ENCODE data around the gene NEDD9. TPM values are rescaled to one million over a fixed set of nuclear protein-coding genes. Genes with fewer than 3 reads are reported as not detected.

Gene NEDD9
- polyA plus RNA-seq, 1 donor, result 12.9 TPM

GRCh38 chr6:11192167-11192566, 40.3 kb downstream of the NEDD9 start:
- DNase-seq, result no peak
- H3K4me3 ChIP-seq (ENCODE audit: low read length), result no peak overlapping the region
- no peaks in the 10 kb centered on the region for H3K9me3 ChIP-seq (ENCODE audit: control insufficient read depth, low read depth, low read length)
- no peak overlapping the region for H3K27ac ChIP-seq (ENCODE audit: low read length)
- WGBS (ENCODE audit: insufficient coverage, low lambda C conversion rate), result no CpG with 5 or more reads among the region's 5 CpGs
- no peaks in the 10 kb centered on the region for H3K4me1 ChIP-seq (ENCODE audit: control insufficient read depth, insufficient read depth, low read length)
- H3K36me3 ChIP-seq (ENCODE audit: control insufficient read depth, insufficient read depth, low read length), result peaks cover 54% of the 10 kb centered on the region
- H3K27me3 ChIP-seq (ENCODE audit: control insufficient read depth, insufficient read depth, low read length), result no peaks in the 10 kb centered on the region

DNA sequence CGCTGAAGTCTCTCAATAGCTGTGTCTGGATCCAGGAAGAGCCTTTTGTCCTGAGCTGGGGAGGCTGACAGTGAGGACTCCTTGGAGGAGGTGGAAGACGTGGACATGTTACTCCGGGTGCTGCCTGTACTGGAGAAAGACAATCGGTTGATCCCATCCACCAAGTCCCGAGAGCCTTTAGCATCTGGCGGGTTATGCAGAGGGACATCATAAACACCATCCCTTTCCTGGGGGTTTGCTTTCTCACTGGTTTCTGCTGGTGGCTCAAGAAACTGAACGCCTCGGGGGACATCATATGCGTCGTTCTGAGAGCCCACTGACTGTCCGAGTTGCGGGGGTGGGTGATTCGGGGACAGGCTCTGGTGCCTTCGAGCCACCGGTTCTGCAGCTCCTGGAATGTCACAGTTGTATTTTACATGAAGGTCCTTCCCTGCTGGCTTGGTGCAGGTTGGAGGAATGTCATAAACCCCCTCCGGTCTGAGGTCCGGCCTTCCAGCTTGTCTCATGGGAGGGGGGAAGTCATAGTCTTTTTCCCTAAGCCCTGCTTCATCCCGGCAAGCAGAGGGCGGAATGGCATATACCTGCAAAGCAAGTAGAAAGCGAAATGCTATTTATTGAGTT, 41.7 kb downstream of the NEDD9 start:
- peaks cover 57% of the 10 kb centered on the region for H3K36me3 ChIP-seq (ENCODE audit: control insufficient read depth, insufficient read depth, low read length)
- no peaks in the 10 kb centered on the region for H3K9me3 ChIP-seq (ENCODE audit: control insufficient read depth, low read depth, low read length)
- no peak overlapping the region for H3K4me3 ChIP-seq (ENCODE audit: low read length)
- DNase-seq, result no peak
- no peaks in the 10 kb centered on the region for H3K27me3 ChIP-seq (ENCODE audit: control insufficient read depth, insufficient read depth, low read length)
- WGBS (ENCODE audit: insufficient coverage, low lambda C conversion rate), result no CpG with 5 or more reads among the region's 20 CpGs
- H3K27ac ChIP-seq (ENCODE audit: low read length), result no peak overlapping the region
- no peaks in the 10 kb centered on the region for H3K4me1 ChIP-seq (ENCODE audit: control insufficient read depth, insufficient read depth, low read length)

DNA sequence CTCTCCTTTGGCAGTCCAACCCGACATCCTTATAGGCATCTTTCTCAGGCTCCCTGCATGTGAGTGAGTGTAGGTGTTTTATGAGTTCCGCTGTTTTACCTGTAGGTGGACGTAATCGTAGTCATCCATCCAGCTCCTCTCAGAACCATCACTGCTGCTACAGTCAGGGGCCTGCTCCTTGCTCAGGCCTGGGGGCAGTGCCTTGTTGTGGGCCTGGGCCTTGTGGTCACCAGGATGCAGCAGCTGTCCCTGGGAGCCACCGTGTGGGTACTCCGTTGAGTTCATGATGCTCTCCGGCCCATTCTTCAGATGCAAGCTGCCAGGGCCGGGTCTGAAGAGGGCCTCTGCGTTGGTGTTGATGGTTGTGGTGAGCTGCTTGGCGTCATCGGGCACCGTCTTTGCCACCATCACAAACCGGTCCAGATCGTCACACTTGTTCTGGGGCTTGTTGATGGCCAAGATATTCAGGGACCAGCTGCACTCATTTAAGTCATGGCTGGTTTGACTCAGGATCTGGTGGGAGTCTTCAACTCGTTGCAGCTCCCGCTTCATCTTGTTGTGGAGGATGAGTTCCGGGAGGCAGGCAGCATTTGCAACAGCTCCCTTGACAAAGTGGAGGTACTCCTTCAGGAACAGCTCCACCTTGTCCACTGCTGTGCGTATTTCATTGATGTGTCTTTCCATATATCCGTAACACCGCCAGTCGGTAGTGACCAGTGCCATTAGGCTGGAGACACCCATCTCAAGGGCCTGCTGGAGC, 42.4 kb downstream of the NEDD9 start:
- Histone ChIP-seq H3K4me1 (ENCODE audit: control insufficient read depth, insufficient read depth, low read length) (no peaks in the 10 kb centered on the region), H3K9me3 (ENCODE audit: control insufficient read depth, low read depth, low read length) (no peaks in the 10 kb centered on the region), H3K36me3 (ENCODE audit: control insufficient read depth, insufficient read depth, low read length) (peaks cover 64% of the 10 kb centered on the region), H3K27me3 (ENCODE audit: control insufficient read depth, insufficient read depth, low read length) (no peaks in the 10 kb centered on the region), H3K4me3 (ENCODE audit: low read length) (no peak overlapping the region), H3K27ac (ENCODE audit: low read length) (no peak overlapping the region)
- no CpG with 5 or more reads among the region's 21 CpGs for WGBS (ENCODE audit: insufficient coverage, low lambda C conversion rate)
- DNase-seq, result no peak

- Histone ChIP-seq H3K4me3 (ENCODE audit: low read length) (no peak overlapping the region), H3K9me3 (ENCODE audit: control insufficient read depth, low read depth, low read length) (no peaks in the 10 kb centered on the region), H3K4me1 (ENCODE audit: control insufficient read depth, insufficient read depth, low read length) (no peaks in the 10 kb centered on the region), H3K27ac (ENCODE audit: low read length) (peak overlapping the region; percentile 53), H3K36me3 (ENCODE audit: control insufficient read depth, insufficient read depth, low read length) (peaks cover 72% of the 10 kb centered on the region), H3K27me3 (ENCODE audit: control insufficient read depth, insufficient read depth, low read length) (no peaks in the 10 kb centered on the region)
- DNase-seq, result peak; percentile 40 to 69
- no CpG with 5 or more reads among the region's 5 CpGs for WGBS (ENCODE audit: insufficient coverage, low lambda C conversion rate)
Measured at GRCh38 chr6:11188161-11188915, 44.1 kb downstream of the NEDD9 start.

GRCh38 chr6:11187301-11187700, 45.2 kb downstream of the NEDD9 start:
- 90% methylated on average over 2 of the region's 6 CpGs for WGBS (ENCODE audit: insufficient coverage, low lambda C conversion rate)
- DNase-seq, result no peak

DNA sequence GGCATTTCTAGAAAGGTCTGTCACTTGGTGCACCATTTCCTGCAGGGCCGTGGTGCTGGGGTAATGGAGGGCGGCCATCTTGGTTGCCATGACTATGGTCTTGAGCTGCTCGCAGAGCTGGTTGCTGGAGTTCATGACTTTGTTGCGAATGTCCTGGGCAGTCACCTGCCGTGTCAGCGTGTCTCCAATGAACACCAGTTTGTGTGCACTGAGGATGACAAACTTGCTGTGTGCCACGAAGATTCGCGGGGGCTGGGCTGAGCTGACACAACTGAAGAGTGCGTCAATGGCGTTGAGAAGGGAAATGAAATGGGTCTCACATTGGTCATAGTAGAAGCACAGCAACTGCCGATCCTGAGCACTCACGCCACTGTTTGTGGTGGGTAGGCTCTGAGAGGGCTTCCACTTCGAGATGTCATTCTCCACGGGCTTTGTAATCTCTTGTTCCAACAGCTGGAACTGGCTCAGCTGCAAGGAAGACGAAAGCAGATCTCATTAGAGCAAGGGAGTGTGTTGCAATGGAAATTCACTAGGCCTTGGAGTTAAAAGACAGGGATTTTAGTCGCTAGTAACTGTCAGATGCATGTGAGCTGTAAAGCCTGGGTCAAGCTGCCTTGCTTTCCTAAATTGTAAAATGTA, 47.1 kb downstream of the NEDD9 start:
- H3K9me3 ChIP-seq (ENCODE audit: control insufficient read depth, low read depth, low read length), result no peaks in the 10 kb centered on the region
- WGBS (ENCODE audit: insufficient coverage, low lambda C conversion rate), result no CpG with 5 or more reads among the region's 17 CpGs
- no peak for DNase-seq
- no peaks in the 10 kb centered on the region for H3K4me1 ChIP-seq (ENCODE audit: control insufficient read depth, insufficient read depth, low read length)
- H3K36me3 ChIP-seq (ENCODE audit: control insufficient read depth, insufficient read depth, low read length), result peaks cover 49% of the 10 kb centered on the region
- H3K27ac ChIP-seq (ENCODE audit: low read length), result no peak overlapping the region
- H3K27me3 ChIP-seq (ENCODE audit: control insufficient read depth, insufficient read depth, low read length), result no peaks in the 10 kb centered on the region
- no peak overlapping the region for H3K4me3 ChIP-seq (ENCODE audit: low read length)

More at GRCh38 chr6:11187301-11187700, 45.2 kb downstream of the NEDD9 start:
- Histone ChIP-seq H3K27me3 (ENCODE audit: control insufficient read depth, insufficient read depth, low read length) (no peaks in the 10 kb centered on the region), H3K36me3 (ENCODE audit: control insufficient read depth, insufficient read depth, low read length) (peaks cover 67% of the 10 kb centered on the region), H3K4me3 (ENCODE audit: low read length) (no peak overlapping the region), H3K4me1 (ENCODE audit: control insufficient read depth, insufficient read depth, low read length) (no peaks in the 10 kb centered on the region), H3K27ac (ENCODE audit: low read length) (peak overlapping the region; percentile 53), H3K9me3 (ENCODE audit: control insufficient read depth, low read depth, low read length) (no peaks in the 10 kb centered on the region)

DNA sequence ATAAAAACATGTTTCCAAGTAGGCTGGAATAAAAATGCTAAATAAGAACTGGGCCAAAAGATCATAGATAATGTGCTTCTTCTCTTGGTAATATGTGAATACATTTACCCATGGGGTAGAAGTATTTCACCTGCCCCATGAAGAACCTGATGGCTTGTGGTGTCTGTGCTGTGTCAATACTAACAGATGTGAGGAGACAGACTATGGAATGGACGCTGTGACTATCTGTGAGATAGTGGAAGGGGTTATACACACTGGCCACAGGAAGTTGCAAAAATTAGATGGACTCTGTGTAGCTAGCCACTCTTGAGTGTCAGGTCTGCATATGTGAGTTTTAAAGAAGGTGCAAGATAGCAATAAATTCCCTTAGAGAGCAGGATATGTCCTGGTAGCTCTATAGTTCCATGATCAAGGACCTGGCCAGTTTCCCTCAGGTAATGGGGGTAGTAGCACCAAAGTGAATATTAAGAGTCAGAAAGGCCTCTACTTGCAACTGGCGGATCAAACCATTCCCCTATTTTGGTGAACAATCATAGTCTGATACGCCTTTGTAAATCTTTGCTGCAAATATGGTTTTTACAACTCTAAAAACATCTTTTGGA, 48.6 kb downstream of the NEDD9 start:
- Histone ChIP-seq H3K4me3 (ENCODE audit: low read length) (no peak overlapping the region), H3K9me3 (ENCODE audit: control insufficient read depth, low read depth, low read length) (no peaks in the 10 kb centered on the region), H3K4me1 (ENCODE audit: control insufficient read depth, insufficient read depth, low read length) (no peaks in the 10 kb centered on the region), H3K27me3 (ENCODE audit: control insufficient read depth, insufficient read depth, low read length) (no peaks in the 10 kb centered on the region), H3K36me3 (ENCODE audit: control insufficient read depth, insufficient read depth, low read length) (peaks cover 35% of the 10 kb centered on the region), H3K27ac (ENCODE audit: low read length) (no peak overlapping the region)
- no peak for DNase-seq
- WGBS (ENCODE audit: insufficient coverage, low lambda C conversion rate), result 60% methylated on average over 1 of the region's 3 CpGs

DNA sequence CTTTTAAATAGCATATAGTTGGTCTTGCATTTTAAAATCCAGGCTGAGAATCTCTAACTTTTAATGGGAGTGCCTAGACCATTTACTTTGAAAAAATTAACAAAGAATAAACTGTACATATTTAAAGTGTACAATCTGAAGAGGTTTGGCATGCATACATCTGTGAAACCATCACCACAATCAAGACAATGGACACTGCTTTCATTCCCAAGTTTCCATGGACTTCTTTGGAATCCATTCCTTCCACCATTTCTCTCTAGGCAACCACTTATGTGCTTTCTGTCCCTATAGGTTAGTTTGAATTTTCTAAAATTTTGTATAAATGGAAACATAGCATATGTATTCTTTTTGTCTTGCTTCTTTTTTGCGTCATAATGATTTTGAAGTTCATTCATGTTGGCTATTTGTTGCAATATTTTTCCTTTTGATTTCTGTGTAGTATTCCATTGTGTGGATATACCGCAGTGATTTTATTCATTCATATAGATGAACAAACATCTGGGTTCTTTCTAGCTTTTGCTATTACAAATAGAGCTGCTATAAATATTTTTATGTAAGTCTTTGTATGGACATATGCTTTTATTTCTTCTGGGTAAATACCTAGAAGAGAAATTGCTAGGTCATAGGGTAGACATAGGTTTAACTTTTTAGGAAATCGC, 50.9 kb downstream of the NEDD9 start:
- 100% methylated on average over 2 of the region's 3 CpGs for WGBS (ENCODE audit: insufficient coverage, low lambda C conversion rate)
- H3K9me3 ChIP-seq (ENCODE audit: control insufficient read depth, low read depth, low read length), result no peaks in the 10 kb centered on the region
- no peak for DNase-seq
- H3K27me3 ChIP-seq (ENCODE audit: control insufficient read depth, insufficient read depth, low read length), result no peaks in the 10 kb centered on the region
- H3K36me3 ChIP-seq (ENCODE audit: control insufficient read depth, insufficient read depth, low read length), result peaks cover 18% of the 10 kb centered on the region
- H3K4me1 ChIP-seq (ENCODE audit: control insufficient read depth, insufficient read depth, low read length), result no peaks in the 10 kb centered on the region
- no peak overlapping the region for H3K27ac ChIP-seq (ENCODE audit: low read length)
- H3K4me3 ChIP-seq (ENCODE audit: low read length), result no peak overlapping the region

DNA sequence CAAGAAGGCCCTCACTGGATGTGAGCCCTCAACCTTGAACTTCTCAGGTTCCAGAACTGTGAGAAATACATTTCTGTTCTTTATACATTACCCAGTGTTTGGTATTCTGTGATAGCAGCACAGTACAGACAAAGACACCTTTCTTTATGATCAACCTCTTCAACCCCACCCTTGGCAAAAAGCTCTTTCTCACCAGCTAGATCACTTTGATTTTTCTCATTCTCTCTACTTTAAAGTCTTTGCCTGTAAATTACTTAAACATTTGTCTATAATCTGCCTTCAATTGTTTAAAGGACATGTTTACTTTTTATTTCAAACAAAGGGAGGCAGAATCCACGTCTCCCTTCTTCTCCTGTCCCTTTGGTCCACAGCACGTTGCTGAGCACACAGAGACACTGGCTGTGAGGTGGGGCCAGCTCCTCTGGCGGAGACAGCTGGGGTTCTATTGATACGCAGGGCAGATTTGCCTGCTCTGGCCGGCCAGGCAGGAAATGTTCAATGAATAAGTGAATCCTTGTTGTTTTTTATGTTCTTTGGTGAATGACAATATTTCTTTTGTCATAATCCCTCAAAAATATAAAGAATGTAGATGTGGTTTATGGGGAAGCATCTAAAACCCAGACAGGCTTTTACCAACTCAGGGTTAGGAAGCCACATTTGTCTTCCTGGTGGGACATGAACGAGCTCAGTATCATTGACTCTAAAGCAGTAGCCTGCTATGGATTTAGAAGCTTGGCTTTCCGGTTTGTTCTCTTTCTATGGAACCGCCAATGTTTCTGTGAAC, 52.9 kb downstream of the NEDD9 start:
- Histone ChIP-seq H3K9me3 (ENCODE audit: control insufficient read depth, low read depth, low read length) (no peaks in the 10 kb centered on the region), H3K27ac (ENCODE audit: low read length) (no peak overlapping the region), H3K27me3 (ENCODE audit: control insufficient read depth, insufficient read depth, low read length) (no peaks in the 10 kb centered on the region), H3K4me1 (ENCODE audit: control insufficient read depth, insufficient read depth, low read length) (no peaks in the 10 kb centered on the region), H3K36me3 (ENCODE audit: control insufficient read depth, insufficient read depth, low read length) (peaks cover 9% of the 10 kb centered on the region), H3K4me3 (ENCODE audit: low read length) (no peak overlapping the region)
- DNase-seq, result no peak
- WGBS (ENCODE audit: insufficient coverage, low lambda C conversion rate), result 83% methylated on average over 2 of the region's 8 CpGs
